H9 (cell line): Measurements from ENCODE around the gene DNAH12. TPM values are rescaled to one million over a fixed set of nuclear protein-coding genes. Genes with fewer than 3 reads are reported as not detected.

Experiments
- DNase-seq: peaks from one replicate; pipeline ENCODE4 v3.0.0-alpha.2; 2017
- H2AFZ ChIP-seq: one replicate; pipeline ENCODE4 v1.6.1; 2013; ENCODE audit warnings: mild to moderate bottlenecking, low read length, control low read depth, moderate library complexity
- H2AK5ac ChIP-seq: 2 replicates; pipeline ENCODE4 v1.6.1; 2013; ENCODE audit warnings: low read length, control low read depth, mixed read lengths; ENCODE audit not compliant: insufficient read length
- H2BK120ac ChIP-seq: one replicate; pipeline ENCODE4 v1.6.1; 2013; ENCODE audit warnings: low read depth, mild to moderate bottlenecking, low read length, control low read depth, inconsistent platforms; ENCODE audit not compliant: poor library complexity, severe bottlenecking
- H2BK12ac ChIP-seq: 2 replicates; pipeline ENCODE4 v1.6.1; 2013; ENCODE audit warnings: low read length, control low read depth, mixed read lengths, low read depth; ENCODE audit not compliant: insufficient read length
- H2BK15ac ChIP-seq: 2 replicates; pipeline ENCODE4 v1.6.1; 2013; ENCODE audit warnings: low read depth, low read length, control low read depth
- H2BK20ac ChIP-seq: one replicate; pipeline ENCODE4 v1.6.1; 2013; ENCODE audit warnings: low read depth, mild to moderate bottlenecking, low read length, control low read depth, inconsistent platforms; ENCODE audit not compliant: poor library complexity, severe bottlenecking
- H2BK5ac ChIP-seq: 2 replicates; pipeline ENCODE4 v1.6.1; 2013; ENCODE audit warnings: low read length, control low read depth, mixed read lengths; ENCODE audit not compliant: insufficient read length
- H3K14ac ChIP-seq: 2 replicates; pipeline ENCODE4 v1.6.1; 2013; ENCODE audit warnings: low read length, control low read depth; ENCODE audit not compliant: insufficient read depth
- H3K18ac ChIP-seq: 2 replicates; pipeline ENCODE4 v1.6.1; 2013; ENCODE audit warnings: low read depth, mild to moderate bottlenecking, mixed read lengths, low read length, control low read depth; ENCODE audit not compliant: insufficient read length
- H3K23ac ChIP-seq: 2 replicates; pipeline ENCODE4 v1.6.1; 2013; ENCODE audit warnings: low read length, control low read depth, mixed read lengths, low read depth; ENCODE audit not compliant: insufficient read length
- H3K23me2 ChIP-seq: 2 replicates; pipeline ENCODE4 v1.6.1; 2013; ENCODE audit warnings: low read depth, mild to moderate bottlenecking, mixed read lengths, low read length, control low read depth; ENCODE audit not compliant: insufficient read length, poor library complexity, severe bottlenecking
- H3K27ac ChIP-seq: 2 replicates; pipeline ENCODE4 v1.5.1; 2013; ENCODE audit warnings: low read length, control low read depth, mixed read lengths, low read depth; ENCODE audit not compliant: insufficient read length
- H3K27me3 ChIP-seq: 2 replicates; pipeline ENCODE4 v1.6.1; 2013; ENCODE audit warnings: low read length, control low read depth, inconsistent platforms; ENCODE audit not compliant: insufficient read depth
- H3K4ac ChIP-seq: 2 replicates; pipeline ENCODE4 v1.6.1; 2013; ENCODE audit warnings: low read depth, mild to moderate bottlenecking, control low read depth, inconsistent platforms, low read length, moderate library complexity
- H3K4me1 ChIP-seq: 2 replicates; pipeline ENCODE4 v1.6.1; 2013; ENCODE audit warnings: low read length, control low read depth, inconsistent platforms; ENCODE audit not compliant: insufficient read depth
- H3K4me2 ChIP-seq: 2 replicates; pipeline ENCODE4 v1.6.1; 2013; ENCODE audit warnings: low read length, control low read depth, mixed read lengths; ENCODE audit not compliant: insufficient read length, insufficient read depth
- H3K56ac ChIP-seq: 2 replicates; pipeline ENCODE4 v1.6.1; 2013; ENCODE audit warnings: low read depth, mild to moderate bottlenecking, mixed read lengths, low read length, control low read depth; ENCODE audit not compliant: insufficient read length
- H3K79me1 ChIP-seq: 2 replicates; pipeline ENCODE4 v1.6.1; 2013; ENCODE audit warnings: low read depth, mild to moderate bottlenecking, moderate library complexity, low read length, control low read depth, inconsistent platforms; ENCODE audit not compliant: insufficient read depth, poor library complexity, severe bottlenecking
- H3K79me2 ChIP-seq: 2 replicates; pipeline ENCODE4 v1.6.1; 2013; ENCODE audit warnings: low read length, control low read depth, inconsistent platforms; ENCODE audit not compliant: insufficient read depth
- H3K9ac ChIP-seq: 2 replicates; pipeline ENCODE4 v1.6.1; 2013; ENCODE audit warnings: low read length, control low read depth, mixed read lengths; ENCODE audit not compliant: insufficient read length; ENCODE audit errors: extremely low read depth
- H3K9me3 ChIP-seq: one replicate; pipeline ENCODE4 v1.6.1; 2013; ENCODE audit warnings: low read depth, low read length, inconsistent platforms; ENCODE audit not compliant: control insufficient read depth
- H3T11ph ChIP-seq: one replicate; pipeline ENCODE4 v1.6.1; 2013; ENCODE audit warnings: mild to moderate bottlenecking, low read length, control low read depth, inconsistent platforms
- H4K20me1 ChIP-seq: one replicate; pipeline ENCODE4 v1.6.1; 2013; ENCODE audit not compliant: control insufficient read depth, insufficient read length, insufficient read depth
- H4K5ac ChIP-seq: 2 replicates; pipeline ENCODE4 v1.6.1; 2013; ENCODE audit warnings: low read depth, mild to moderate bottlenecking, mixed read lengths, low read length, control low read depth; ENCODE audit not compliant: insufficient read length
- H4K8ac ChIP-seq: replicated peaks from 2 replicates; pipeline ENCODE4 v1.6.1; 2013; ENCODE audit warnings: low read length, control low read depth, mixed read lengths, low read depth; ENCODE audit not compliant: insufficient read length
- H4K91ac ChIP-seq: 2 replicates; pipeline ENCODE4 v1.6.1; 2013; ENCODE audit warnings: low read depth, mild to moderate bottlenecking, moderate library complexity, mixed read lengths, low read length, control low read depth; ENCODE audit not compliant: insufficient read length
- H3K27ac Mint-ChIP-seq, 3 experiments: 2 replicates in 2 of 3; 3 replicates in 1 of 3; pipeline ENCODE4 v1.8.0; 2020 to 2021; ENCODE audit warnings: mixed read lengths in 3 of 3, mild to moderate bottlenecking in 1 of 3, moderate library complexity in 1 of 3
- H3K27me3 Mint-ChIP-seq: 2 replicates; pipeline ENCODE4 v1.8.0; 2021; ENCODE audit warnings: low read depth, mild to moderate bottlenecking, moderate library complexity, mixed read lengths
- H3K36me3 Mint-ChIP-seq, 3 experiments: 2 replicates in 2 of 3; 3 replicates in 1 of 3; pipeline ENCODE4 v1.8.0; 2020 to 2021; ENCODE audit warnings: low read depth in 3 of 3, mixed read lengths in 3 of 3; ENCODE audit not compliant: insufficient read depth in 1 of 3
- H3K4me1 Mint-ChIP-seq, 2 experiments: 2 replicates each; pipeline ENCODE4 v1.8.0; 2020; ENCODE audit warnings: mixed read lengths in 2 of 2
- H3K4me3 Mint-ChIP-seq, 2 experiments: 2 replicates in 1 of 2; 3 replicates in 1 of 2; pipeline ENCODE4 v1.8.0; 2020 to 2021; ENCODE audit warnings: mild to moderate bottlenecking in 2 of 2, mixed read lengths in 2 of 2, moderate library complexity in 1 of 2
- H3K9me3 Mint-ChIP-seq, 2 experiments: 2 replicates in 1 of 2; 3 replicates in 1 of 2; pipeline ENCODE4 v1.8.0; 2020; ENCODE audit warnings: mild to moderate bottlenecking in 2 of 2, mixed read lengths in 2 of 2, moderate library complexity in 1 of 2
- CTCF ChIP-seq: fragments of 200-600 bp; sonication (generic); conservative IDR thresholded peaks from 3 replicates; pipeline ENCODE4 v1.8.0; 2021; ENCODE audit warnings: antibody characterized with exemption, mild to moderate bottlenecking
- WGBS: extraction: QIAGEN DNeasy Blood & Tissue Kit; methylation state at CpG from one replicate; pipeline ENCODE4 v1.1.7; 2013; ENCODE audit warnings: missing lambda C conversion rate, low lambda C conversion rate, mixed read lengths; ENCODE audit not compliant: insufficient read length; ENCODE audit errors: extremely low coverage; 5-methylcytosine and 5-hydroxymethylcytosine counted together
- total RNA-seq: library from RNA; stranded (reverse); gene quantifications from 2 replicates; pipeline ENCODE4 v1.2.1, GENCODE V29; 2021

Gene DNAH12
- total RNA-seq, 1 experiment from 2014 or later = not detected

DNA sequence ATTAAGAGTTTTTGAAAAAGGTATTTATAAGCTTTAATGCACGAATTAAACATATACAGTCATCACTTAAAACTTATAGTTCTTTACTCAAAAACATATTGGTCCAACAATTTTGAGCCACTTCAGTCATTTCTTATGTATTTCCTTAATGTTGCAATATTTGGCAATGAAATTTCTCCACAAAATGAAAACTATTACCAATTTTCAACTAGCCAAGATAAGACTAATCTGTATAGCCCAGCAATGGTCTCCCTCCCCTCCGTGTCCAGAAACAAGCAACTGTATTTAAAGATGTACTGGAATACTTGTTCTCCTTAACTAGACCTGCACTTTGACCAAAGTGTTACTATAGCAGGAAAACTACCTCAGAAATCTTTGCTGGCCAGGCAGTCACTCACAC is 43.8 kb upstream of the DNAH12 start:
- no CpG with 5 or more reads among the region's 2 CpGs for WGBS

More for the DNA sequence above, 43.8 kb upstream of the DNAH12 start:
- Histone ChIP-seq H3K79me2 (peaks cover 32% of the 10 kb centered on the region; the same call in 1 of the 2 replicates), H2BK12ac (no peak overlapping the region), H4K5ac (no peak overlapping the region), H4K8ac (no peak overlapping the region), H2BK120ac (no peak overlapping the region), H2AK5ac (no peak overlapping the region), H3K79me1 (peaks cover 3% of the 10 kb centered on the region), H3K27ac (no peak overlapping the region), H3K27me3 (no peaks in the 10 kb centered on the region), H3K56ac (no peak overlapping the region), H2BK15ac (no peak overlapping the region), H4K91ac (no peak overlapping the region), H3K9me3 (no peaks in the 10 kb centered on the region), H3K4ac (no peak overlapping the region), H2BK5ac (no peak overlapping the region), H3K18ac (no peak overlapping the region), H3T11ph (no peak overlapping the region), H3K14ac (no peak overlapping the region), H2BK20ac (no peak overlapping the region), H3K4me2 (no peak overlapping the region), H3K4me1 (no peaks in the 10 kb centered on the region), H3K23me2 (no peaks in the 10 kb centered on the region), H4K20me1 (no peaks in the 10 kb centered on the region), H3K9ac (no peak overlapping the region), H2AFZ (no peak overlapping the region), H3K23ac (no peak overlapping the region)
- Mint-ChIP-seq H3K27me3 (no peaks in the 10 kb centered on the region), H3K27ac (no peak overlapping the region), H3K4me1 (peaks cover 0 to 7% of the 10 kb centered on the region in 2 experiments; a peak in 1 of 4 replicates), H3K9me3 (no peaks in the 10 kb centered on the region), H3K36me3 (peaks cover 7 to 19% (median 12%) of the 10 kb centered on the region in 3 experiments; a peak in 6 of 7 replicates), H3K4me3 (no peak overlapping the region)
- DNase-seq = no peak
- no peak for TF ChIP-seq CTCF
